HAP-1 (cell line): ENCODE data around the gene SCNN1A.

ENCODE experiments used
- DNase-seq, 2 experiments: peaks; one replicate each; pipeline ENCODE4 v3.0.0-alpha.2; 2016 to 2020; ENCODE audit warnings: low spot score in 2 of 2
- H3K27me3 ChIP-seq: fragments of 250-450 bp; sonication (Bioruptor Pico); 2 replicates; pipeline ENCODE4 v1.5.1; 2020; ENCODE audit warnings: low read depth, mild to moderate bottlenecking, moderate library complexity
- H3K36me3 ChIP-seq: fragments of 250-450 bp; sonication (Bioruptor Pico); replicated peaks from 2 replicates; pipeline ENCODE4 v1.5.1; 2020; ENCODE audit warnings: mild to moderate bottlenecking
- H3K4me1 ChIP-seq: fragments of 250-450 bp; sonication (Bioruptor Pico); 2 replicates; pipeline ENCODE4 v1.5.1; 2020; ENCODE audit warnings: mild to moderate bottlenecking
- H3K4me3 ChIP-seq: fragments of 250-450 bp; sonication (Bioruptor Pico); 2 replicates; pipeline ENCODE4 v1.5.1; 2020; ENCODE audit warnings: mild to moderate bottlenecking, moderate library complexity
- H3K9me3 ChIP-seq: fragments of 250-450 bp; sonication (Bioruptor Pico); 2 replicates; pipeline ENCODE4 v1.5.1; 2020; ENCODE audit warnings: mild to moderate bottlenecking, moderate library complexity
- in situ Hi-C: fragments of 300-500 bp; cut with MboI; formaldehyde crosslinking; loops from 3 replicates; pipeline ENCODE4 v1.14.3; 2020; ENCODE audit warnings: low sequenced_read_pairs, inconsistent platforms, mixed read lengths

SCNN1A gene

DNA sequence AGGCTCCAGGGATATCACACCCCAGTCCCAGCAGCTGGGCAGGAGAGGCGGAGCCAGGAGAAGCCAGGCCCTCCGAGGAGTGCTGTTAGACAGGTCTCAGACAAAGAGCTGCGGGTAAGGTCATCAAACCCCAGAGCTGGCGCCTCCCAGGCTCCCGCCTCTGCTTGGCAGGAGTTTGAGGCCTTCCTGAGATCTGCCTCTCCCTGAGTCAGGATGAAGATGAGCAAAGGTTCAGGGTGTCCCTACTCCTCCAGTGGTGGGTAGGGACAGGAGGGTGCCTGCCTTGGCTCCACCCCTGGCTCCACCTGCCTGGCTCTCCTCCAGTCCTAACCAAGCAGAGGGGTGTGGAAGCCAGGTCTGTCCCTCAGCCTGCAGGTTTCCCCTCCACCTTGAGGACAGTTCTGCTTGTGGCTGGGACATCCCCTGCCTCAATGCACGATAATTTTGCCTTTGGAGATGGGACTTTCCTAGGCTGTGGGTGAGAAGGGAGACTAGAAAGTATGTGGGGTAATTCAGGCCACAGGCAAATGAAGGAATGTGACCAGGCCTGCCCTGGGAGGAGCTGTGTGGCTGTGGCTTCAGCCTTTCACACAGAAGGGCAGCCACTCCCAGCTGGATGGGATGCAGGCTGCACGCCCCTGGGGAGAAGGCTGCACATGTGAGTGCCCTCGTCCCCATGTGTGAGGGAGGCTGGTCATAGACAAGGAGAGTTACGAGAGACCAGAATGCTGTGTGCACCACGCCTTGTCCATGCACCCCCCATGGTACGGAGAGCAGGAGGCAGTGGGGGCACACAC is 62.6 kb downstream of the SCNN1A start:
- Histone ChIP-seq H3K9me3 (no peaks in the 10 kb centered on the region), H3K36me3 (no peaks in the 10 kb centered on the region), H3K27me3 (no peaks in the 10 kb centered on the region), H3K4me1 (no peaks in the 10 kb centered on the region), H3K4me3 (no peak overlapping the region)
- DNase-seq, result no peak
- in situ Hi-C loops, result no loop called here

DNA sequence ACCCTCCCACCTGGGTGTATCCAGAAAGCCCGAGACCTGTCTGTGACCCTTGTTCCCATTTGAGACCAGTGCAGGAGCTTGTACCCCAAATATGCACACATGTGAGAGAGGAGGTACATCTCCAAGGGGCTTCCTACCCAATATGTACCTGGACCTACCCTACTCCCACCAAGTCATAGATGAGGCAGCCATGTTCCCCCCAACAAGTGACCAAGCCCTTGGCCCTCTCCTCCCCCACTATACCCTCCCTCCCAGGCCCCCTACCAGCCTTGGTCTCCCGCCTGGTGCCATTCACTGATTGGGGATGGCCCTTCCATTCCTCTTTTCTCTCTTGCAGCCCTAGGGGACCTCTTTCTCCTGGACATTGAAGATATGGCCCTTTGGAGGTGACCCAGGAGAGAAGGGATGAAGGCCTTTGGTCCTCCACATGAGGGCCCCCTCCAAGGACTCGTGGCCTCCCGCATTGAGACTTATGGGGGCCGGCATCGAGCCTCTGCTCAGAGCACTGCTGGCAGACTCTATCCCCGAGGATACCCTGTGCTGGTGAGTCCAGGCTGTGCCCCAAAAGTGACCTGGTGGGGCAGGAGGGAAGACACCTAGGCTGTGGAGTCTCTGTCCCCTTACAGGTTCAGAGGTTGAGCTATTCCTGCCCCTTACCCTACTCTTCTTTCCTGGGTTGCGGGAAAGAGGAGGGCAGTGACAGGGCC is 63.4 kb downstream of the SCNN1A start:
- H3K27me3 ChIP-seq, result no peaks in the 10 kb centered on the region
- H3K9me3 ChIP-seq, result no peaks in the 10 kb centered on the region
- in situ Hi-C loops, result no loop called here
- H3K4me3 ChIP-seq, result no peak overlapping the region
- no peak for DNase-seq
- H3K36me3 ChIP-seq, result no peaks in the 10 kb centered on the region
- H3K4me1 ChIP-seq, result no peaks in the 10 kb centered on the region

DNA sequence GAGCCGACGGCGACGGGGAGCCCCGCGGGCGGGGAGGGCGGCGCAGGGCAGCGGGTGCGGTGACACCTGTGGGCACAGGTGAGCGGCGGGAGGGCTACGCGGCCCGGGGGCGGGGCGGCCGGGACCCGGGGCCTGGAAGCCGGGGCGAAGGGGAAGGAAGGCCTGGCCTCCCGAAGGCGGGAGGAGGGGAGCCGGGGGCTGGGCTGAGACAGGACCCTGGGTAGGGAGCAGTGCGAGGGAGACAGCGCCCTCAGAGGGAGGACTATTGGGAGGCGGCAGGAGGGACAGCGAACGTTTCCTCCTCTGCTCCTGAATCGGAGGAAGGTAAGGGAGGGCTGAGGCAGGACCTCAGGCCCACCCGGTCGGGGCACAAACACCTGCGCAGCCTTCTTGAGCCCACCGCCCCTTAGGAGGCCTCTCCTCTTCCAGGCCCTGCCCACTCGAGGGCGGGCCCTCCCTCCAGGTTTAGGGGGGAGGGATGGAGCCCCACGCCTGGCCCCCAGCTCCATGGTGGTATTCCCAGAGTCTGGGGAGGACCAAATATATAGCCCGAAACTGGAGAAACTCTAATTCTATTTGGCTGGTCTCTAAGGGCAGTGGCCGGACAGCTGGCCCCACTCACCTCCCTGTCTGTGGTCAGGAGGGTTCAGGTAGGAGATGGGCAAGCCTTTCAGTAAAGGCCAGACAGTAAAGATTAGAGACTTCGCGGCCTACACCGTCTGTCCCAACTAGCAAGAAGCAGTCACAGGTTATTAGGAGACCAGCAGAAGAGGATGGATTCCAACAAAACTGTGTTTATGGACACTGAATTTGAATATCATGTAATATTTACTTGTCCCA is 64.4 kb downstream of the SCNN1A start:
- Histone ChIP-seq H3K4me1 (no peaks in the 10 kb centered on the region), H3K9me3 (no peaks in the 10 kb centered on the region), H3K27me3 (no peaks in the 10 kb centered on the region), H3K4me3 (no peak overlapping the region), H3K36me3 (no peaks in the 10 kb centered on the region)
- no peak for DNase-seq
- in situ Hi-C loops, result no loop called here

DNA sequence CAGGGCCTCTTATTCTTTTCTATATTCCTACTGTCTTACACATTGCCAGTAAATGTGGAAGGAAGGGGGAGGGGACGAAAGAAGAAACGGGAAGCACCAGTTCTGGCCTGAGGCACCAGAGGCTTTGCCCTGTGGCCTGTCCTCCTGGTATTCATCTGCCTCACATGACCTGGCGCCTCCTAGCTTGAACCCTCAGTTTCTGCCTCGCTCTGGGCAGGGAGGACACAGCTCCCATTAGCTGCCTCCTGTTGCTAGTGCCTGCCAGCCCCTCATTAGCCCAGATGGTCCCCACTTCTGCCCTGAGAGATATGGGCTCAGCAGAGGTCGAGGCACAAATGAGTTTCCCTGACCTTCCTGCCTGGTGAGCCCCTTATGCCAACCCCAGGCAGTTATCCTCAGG is 67.8 kb downstream of the SCNN1A start:
- no peaks in the 10 kb centered on the region for H3K27me3 ChIP-seq
- no peaks in the 10 kb centered on the region for H3K4me1 ChIP-seq

DNA sequence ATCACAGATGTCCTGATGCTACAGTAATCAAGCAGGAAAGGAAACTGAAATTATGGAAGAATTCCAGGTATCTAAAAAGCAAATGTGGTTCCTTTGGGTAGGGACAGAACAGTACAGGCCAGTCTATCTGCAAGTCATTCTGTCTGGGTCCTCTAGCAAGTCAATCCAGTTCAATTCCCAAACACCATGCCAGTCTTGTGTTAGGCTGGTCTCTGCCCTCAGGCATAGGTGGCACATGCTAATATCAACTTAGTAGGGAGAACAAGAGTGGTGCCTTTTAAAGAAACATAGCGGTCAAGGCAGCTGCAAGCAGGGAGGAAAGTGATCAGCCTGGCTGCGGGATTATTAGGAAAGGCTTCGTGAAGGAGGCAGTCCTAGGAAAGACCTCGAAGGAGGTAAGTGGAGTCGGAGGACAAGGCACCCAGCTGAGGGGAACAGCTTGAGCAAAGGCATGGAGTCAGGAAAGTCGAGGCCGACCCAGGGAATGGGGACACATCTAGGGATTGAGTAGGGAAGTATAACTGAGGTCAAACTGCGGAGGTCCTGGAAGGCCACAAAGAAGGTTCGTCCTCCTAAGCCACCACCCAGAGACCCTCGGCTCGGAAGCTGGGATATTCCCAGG is 68.7 kb downstream of the SCNN1A start:
- Histone ChIP-seq H3K4me3 (no peak overlapping the region), H3K4me1 (no peaks in the 10 kb centered on the region), H3K9me3 (no peaks in the 10 kb centered on the region), H3K27me3 (no peaks in the 10 kb centered on the region), H3K36me3 (no peaks in the 10 kb centered on the region)
- in situ Hi-C loops, result no loop called here
- DNase-seq, result no peak

More for the DNA sequence above, 67.8 kb downstream of the SCNN1A start:
- Histone ChIP-seq H3K9me3 (no peaks in the 10 kb centered on the region), H3K36me3 (no peaks in the 10 kb centered on the region), H3K4me3 (no peak overlapping the region)
- no peak for DNase-seq
- in situ Hi-C loops, result no loop called here

DNA sequence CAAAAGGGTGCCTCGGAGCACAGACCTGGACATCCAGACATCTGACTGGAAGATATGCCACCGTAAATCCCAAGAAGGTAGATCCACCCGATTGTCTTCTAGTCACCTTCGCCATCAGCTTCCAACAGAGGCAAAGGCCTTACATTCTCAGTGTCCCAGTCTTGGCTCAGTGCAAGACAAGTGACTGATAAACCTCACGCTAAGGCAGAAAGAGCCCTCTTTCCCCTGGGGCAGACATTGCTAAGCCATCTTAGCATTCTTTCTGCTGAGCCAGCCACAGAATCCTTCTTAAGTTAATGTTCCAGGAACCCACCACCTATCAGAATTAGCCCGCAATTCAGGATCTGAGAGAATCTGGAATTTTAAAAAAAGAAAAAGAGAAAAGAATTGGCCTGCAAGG is 69.2 kb downstream of the SCNN1A start:
- H3K4me1 ChIP-seq, result no peaks in the 10 kb centered on the region

DNA sequence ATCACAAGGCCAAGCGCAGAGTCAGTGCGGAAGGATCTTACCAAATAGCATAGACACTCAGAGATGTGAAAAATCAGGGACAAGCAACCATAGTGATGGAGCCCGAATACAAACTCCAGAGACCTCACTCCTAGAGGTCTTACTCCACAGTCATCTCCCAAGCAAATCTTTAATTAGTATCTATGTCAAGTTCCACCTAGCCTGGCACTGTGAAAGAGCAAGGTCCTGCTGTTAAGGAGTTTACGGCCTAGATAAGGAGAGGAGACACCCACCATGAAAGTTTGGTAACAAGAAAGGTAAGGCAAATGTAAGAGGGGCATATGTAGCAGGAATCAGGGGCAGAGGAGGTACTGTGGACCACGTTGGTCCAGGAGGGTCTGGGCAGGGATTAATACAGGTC is 72.3 kb downstream of the SCNN1A start:
- Histone ChIP-seq H3K27me3 (no peaks in the 10 kb centered on the region), H3K4me3 (no peak overlapping the region), H3K9me3 (no peaks in the 10 kb centered on the region), H3K36me3 (no peaks in the 10 kb centered on the region), H3K4me1 (no peaks in the 10 kb centered on the region; the same call in 1 of the 2 replicates)
- no peak for DNase-seq
- in situ Hi-C loops, result no loop called here

More for the DNA sequence above, 69.2 kb downstream of the SCNN1A start:
- Histone ChIP-seq H3K4me3 (no peak overlapping the region), H3K9me3 (no peaks in the 10 kb centered on the region), H3K27me3 (no peaks in the 10 kb centered on the region), H3K36me3 (no peaks in the 10 kb centered on the region)
- DNase-seq, result no peak
- in situ Hi-C loops, result no loop called here

DNA sequence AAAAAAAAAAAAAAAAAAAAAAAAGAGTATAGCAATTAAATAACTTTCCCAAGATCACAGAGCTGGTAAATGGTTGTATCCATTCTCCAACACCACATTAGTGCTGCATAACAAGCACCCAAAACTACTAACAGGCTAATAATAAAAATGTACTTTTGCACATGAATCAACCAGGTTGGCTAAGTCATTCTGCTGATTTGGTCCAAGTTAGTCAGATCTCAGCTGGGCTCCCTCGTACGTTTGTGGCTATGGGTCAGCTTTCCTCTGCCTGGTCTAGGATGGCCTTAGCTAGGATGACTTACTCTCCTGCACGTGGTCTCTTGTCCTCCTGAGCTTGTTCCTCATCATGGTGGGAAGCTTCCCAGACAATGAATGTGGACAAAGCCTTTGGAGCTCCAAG is 72.7 kb downstream of the SCNN1A start:
- in situ Hi-C loops, result no loop called here
- H3K4me1 ChIP-seq, result no peaks in the 10 kb centered on the region; the same call in 1 of the 2 replicates
- H3K27me3 ChIP-seq, result no peaks in the 10 kb centered on the region
- no peak for DNase-seq
- H3K4me3 ChIP-seq, result no peak overlapping the region
- no peaks in the 10 kb centered on the region for H3K36me3 ChIP-seq
- H3K9me3 ChIP-seq, result no peaks in the 10 kb centered on the region

DNA sequence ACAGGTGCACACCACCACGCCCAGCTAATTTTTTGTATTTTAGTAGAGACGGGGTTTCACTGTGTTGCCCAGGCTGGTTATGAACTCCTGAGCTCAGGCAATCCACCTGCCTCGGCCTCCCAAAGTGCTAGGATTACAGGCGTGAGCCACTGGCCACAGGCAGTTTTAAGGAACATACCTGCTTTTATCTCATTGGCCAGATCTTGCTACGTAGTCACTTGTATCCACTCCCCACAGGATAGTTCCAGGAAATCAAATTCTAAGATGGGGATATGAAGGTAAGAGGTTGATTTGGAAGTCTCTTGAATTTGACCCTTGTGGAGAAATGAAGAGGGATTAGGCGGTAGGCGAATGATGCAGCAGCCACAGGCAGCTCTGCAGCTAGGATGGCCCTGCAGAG is 73.6 kb downstream of the SCNN1A start:
- Histone ChIP-seq H3K36me3 (no peaks in the 10 kb centered on the region), H3K4me3 (no peak overlapping the region), H3K9me3 (no peaks in the 10 kb centered on the region), H3K27me3 (no peaks in the 10 kb centered on the region), H3K4me1 (no peaks in the 10 kb centered on the region; the same call in none of the 2 replicates)
- no peak for DNase-seq
- in situ Hi-C loops, result no loop called here

DNA sequence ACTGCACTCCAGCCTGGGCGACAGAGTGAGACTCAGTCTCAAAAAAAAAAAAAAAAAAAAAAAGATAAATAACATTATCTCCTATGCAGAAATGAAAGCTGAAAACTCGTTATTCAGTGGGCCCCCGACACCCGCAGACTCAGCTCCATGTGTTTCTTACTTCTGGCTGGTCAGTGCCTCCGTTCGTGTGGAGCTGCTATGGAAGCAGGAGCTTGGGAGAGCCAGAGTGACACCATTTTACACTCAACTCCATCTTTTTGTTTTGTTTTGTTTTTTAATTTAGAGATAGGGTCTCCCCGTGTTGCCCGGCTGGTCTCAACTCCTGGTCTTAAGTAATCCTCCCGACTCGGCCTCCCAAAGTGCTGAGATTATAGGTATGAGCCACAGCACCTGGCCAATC is 78.2 kb downstream of the SCNN1A start:
- in situ Hi-C loops, result no loop called here

More for the DNA sequence above, 78.2 kb downstream of the SCNN1A start:
- DNase-seq, result no peak
- Histone ChIP-seq H3K4me1 (peaks cover 24% of the 10 kb centered on the region), H3K36me3 (no peaks in the 10 kb centered on the region), H3K4me3 (no peak overlapping the region), H3K27me3 (no peaks in the 10 kb centered on the region), H3K9me3 (no peaks in the 10 kb centered on the region)
